ENCODE measurements around the gene CARD11. TPM values are rescaled to one million over a fixed set of nuclear protein-coding genes. Genes with fewer than 3 reads are reported as not detected.

Gene CARD11
- total RNA-seq, 2 experiments from 2014 or later = 118 to 122 TPM

DNA sequence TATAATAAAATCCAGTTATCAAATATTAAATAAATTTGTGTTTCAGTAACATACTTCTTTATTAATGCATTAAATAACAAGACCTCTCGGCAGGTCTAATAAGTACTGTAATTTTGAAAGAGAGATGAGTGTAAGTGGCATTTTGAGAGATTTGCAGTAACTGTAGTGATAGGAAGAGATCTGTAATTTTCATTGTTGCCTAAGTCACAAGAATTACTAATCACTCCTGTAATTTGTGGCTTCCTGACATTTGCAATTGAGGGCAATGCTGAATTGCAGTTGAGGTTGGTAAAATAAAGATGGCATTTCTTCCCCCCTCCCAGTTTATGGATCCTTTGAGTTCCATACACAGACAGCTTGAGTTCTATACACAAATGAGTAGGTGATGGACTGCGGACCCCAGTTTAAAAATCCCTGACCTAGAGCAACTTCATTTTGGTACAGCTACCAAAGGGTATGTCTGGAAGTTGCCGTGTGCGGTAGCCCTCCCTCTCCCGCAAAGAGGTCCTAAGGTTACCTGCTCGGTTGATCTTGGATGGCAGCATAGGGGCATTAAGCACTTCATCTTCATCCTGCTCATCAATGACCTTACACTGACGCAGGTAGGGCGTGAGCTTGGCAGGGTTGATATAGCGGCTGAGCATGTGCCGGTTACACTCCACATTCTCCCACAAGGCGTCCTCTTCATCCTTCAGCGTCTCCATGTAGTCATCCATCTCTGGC, 96.4 kb downstream of the CARD11 start:
- Histone ChIP-seq H3K27ac (ENCODE audit: low read depth in 1 of 2, low read length in 2 of 2) (no peak overlapping the region), H3K27me3 (ENCODE audit: control insufficient read depth in 1 of 2, insufficient read depth in 2 of 2, low read length in 2 of 2) (no peaks in the 10 kb centered on the region), H3K4me1 (ENCODE audit: insufficient read depth, low read length) (peaks cover 7% of the 10 kb centered on the region), H3K9me3 (ENCODE audit: control insufficient read depth in 1 of 2, insufficient read depth in 1 of 2, low read length in 2 of 2) (peaks cover 0 to 4% of the 10 kb centered on the region in 2 experiments), H3K4me3 (ENCODE audit: low read length) (no peak overlapping the region), H3K36me3 (ENCODE audit: insufficient read depth, low read length) (peaks cover 72% of the 10 kb centered on the region)
- ATAC-seq (ENCODE audit: poor library complexity) (no peak), DNase-seq (peak in 2 of 14 experiments; percentile 0 to 12)
- Mint-ChIP-seq H3K27me3 (no peaks in the 10 kb centered on the region), H3K4me1 (ENCODE audit: low read depth) (peaks cover 26% of the 10 kb centered on the region), H3K36me3 (ENCODE audit: low read depth) (peaks cover 99% of the 10 kb centered on the region), H3K27ac (peak overlapping the region; percentile 51), H3K9me3 (peaks cover 9% of the 10 kb centered on the region), H3K4me3 (no peak overlapping the region)
- ChIA-PET POLR2A (no interaction called here), CTCF (no interaction called here)
- intact Hi-C loops (cut with DNase I, micrococcal nuclease) = no loop called here
- TF ChIP-seq, protein P1, sequence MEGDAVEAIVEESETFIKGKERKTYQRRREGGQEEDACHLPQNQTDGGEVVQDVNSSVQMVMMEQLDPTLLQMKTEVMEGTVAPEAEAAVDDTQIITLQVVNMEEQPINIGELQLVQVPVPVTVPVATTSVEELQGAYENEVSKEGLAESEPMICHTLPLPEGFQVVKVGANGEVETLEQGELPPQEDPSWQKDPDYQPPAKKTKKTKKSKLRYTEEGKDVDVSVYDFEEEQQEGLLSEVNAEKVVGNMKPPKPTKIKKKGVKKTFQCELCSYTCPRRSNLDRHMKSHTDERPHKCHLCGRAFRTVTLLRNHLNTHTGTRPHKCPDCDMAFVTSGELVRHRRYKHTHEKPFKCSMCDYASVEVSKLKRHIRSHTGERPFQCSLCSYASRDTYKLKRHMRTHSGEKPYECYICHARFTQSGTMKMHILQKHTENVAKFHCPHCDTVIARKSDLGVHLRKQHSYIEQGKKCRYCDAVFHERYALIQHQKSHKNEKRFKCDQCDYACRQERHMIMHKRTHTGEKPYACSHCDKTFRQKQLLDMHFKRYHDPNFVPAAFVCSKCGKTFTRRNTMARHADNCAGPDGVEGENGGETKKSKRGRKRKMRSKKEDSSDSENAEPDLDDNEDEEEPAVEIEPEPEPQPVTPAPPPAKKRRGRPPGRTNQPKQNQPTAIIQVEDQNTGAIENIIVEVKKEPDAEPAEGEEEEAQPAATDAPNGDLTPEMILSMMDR (IDR thresholded peaks at IDR 0.05) = no peak

- no peak overlapping the region for H3K4me3 Mint-ChIP-seq
- peak overlapping the region; percentile 8 for H3K27ac Mint-ChIP-seq
- Histone ChIP-seq H3K36me3 (ENCODE audit: insufficient read depth, low read length) (peaks cover 82% of the 10 kb centered on the region), H3K9me3 (ENCODE audit: control insufficient read depth in 1 of 2, insufficient read depth in 1 of 2, low read length in 2 of 2) (peaks cover 0 to 4% of the 10 kb centered on the region in 2 experiments), H3K27me3 (ENCODE audit: control insufficient read depth in 1 of 2, insufficient read depth in 2 of 2, low read length in 2 of 2) (no peaks in the 10 kb centered on the region), H3K4me1 (ENCODE audit: insufficient read depth, low read length) (no peaks in the 10 kb centered on the region), H3K27ac (ENCODE audit: low read depth in 1 of 2, low read length in 2 of 2) (no peak overlapping the region), H3K4me3 (ENCODE audit: low read length) (no peak overlapping the region)
- DNase-seq (no peak), ATAC-seq (ENCODE audit: poor library complexity) (no peak)
- ChIA-PET POLR2A (no interaction called here), CTCF (no interaction called here)
- intact Hi-C loops (cut with DNase I, micrococcal nuclease) = no loop called here
- peaks cover 2% of the 10 kb centered on the region for H3K9me3 Mint-ChIP-seq
- peaks cover 99% of the 10 kb centered on the region for H3K36me3 Mint-ChIP-seq (ENCODE audit: low read depth)
- TF ChIP-seq, protein P1 (IDR thresholded peaks at IDR 0.05) = no peak
- H3K27me3 Mint-ChIP-seq = no peaks in the 10 kb centered on the region
- peaks cover 14% of the 10 kb centered on the region for H3K4me1 Mint-ChIP-seq (ENCODE audit: low read depth)
Measured at GRCh38 chr7:2945171-2945570, 98.5 kb downstream of the CARD11 start.

- Mint-ChIP-seq H3K4me3 (no peak overlapping the region), H3K4me1 (ENCODE audit: low read depth) (peaks cover 13% of the 10 kb centered on the region), H3K9me3 (peaks cover 2% of the 10 kb centered on the region), H3K36me3 (ENCODE audit: low read depth) (peaks cover 99% of the 10 kb centered on the region), H3K27me3 (no peaks in the 10 kb centered on the region), H3K27ac (no peak overlapping the region)
- Histone ChIP-seq H3K4me3 (ENCODE audit: low read length) (no peak overlapping the region), H3K36me3 (ENCODE audit: insufficient read depth, low read length) (peaks cover 86% of the 10 kb centered on the region), H3K4me1 (ENCODE audit: insufficient read depth, low read length) (no peaks in the 10 kb centered on the region), H3K27me3 (ENCODE audit: control insufficient read depth in 1 of 2, insufficient read depth in 2 of 2, low read length in 2 of 2) (no peaks in the 10 kb centered on the region), H3K9me3 (ENCODE audit: control insufficient read depth in 1 of 2, insufficient read depth in 1 of 2, low read length in 2 of 2) (peaks cover 0 to 4% of the 10 kb centered on the region in 2 experiments), H3K27ac (ENCODE audit: low read depth in 1 of 2, low read length in 2 of 2) (no peak overlapping the region)
- DNase-seq (no peak), ATAC-seq (ENCODE audit: poor library complexity) (no peak)
- TF ChIP-seq, protein P1 (IDR thresholded peaks at IDR 0.05) = no peak
- ChIA-PET CTCF (no interaction called here), POLR2A (no interaction called here)
- intact Hi-C loops (cut with DNase I, micrococcal nuclease) = no loop called here
Measured at GRCh38 chr7:2944739-2945138, 98.9 kb downstream of the CARD11 start.

Data from CD4-positive, alpha-beta T cell (primary cell).